SK-N-DZ (cell line): ENCODE measurements around the gene EHF.

Experiments used
- DNase-seq: peaks from one replicate; pipeline ENCODE4 v3.0.0-alpha.2; 2015; ENCODE audit warnings: low spot score

EHF gene

DNA sequence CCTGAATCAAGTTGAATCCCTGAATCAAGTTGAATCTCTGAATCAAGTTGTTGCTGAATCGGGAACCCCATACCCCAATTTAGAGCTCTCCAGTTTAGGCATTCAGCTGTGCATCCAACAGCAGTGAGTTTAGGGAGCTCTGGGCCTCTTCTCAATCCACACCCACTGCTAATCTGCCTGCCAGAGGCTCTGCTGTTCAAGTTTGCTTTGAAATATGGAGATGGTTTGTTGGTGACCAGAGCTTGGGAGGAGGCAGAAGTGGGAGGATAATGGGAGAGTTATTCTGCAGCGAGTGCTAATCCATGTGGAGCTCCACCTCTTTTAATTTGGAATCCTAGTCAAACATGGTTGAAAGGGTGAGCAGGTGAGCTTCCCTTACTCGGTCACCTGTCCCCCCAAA is 22.4 kb downstream of the EHF start:
- DNase-seq, result no peak

DNA sequence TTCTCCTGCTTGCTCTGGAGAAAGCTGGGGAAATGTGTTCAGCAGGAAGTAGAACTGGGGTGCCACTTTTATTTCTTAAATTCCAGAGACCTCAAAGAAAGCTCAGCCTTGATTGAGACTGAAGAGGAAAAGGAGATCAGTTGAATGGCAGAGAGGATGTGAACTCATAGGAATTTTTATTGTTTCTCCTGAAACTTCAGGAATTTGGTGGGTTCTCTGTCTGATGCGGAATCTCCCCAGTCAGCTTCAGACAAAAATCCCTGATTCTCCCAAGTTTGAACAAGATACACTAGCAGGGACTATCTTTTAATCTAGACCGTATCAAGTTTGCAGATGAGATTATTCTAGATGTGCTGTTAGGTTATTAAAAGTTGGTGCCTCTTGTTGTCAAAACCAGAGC is 23.0 kb downstream of the EHF start:
- no peak for DNase-seq

DNA sequence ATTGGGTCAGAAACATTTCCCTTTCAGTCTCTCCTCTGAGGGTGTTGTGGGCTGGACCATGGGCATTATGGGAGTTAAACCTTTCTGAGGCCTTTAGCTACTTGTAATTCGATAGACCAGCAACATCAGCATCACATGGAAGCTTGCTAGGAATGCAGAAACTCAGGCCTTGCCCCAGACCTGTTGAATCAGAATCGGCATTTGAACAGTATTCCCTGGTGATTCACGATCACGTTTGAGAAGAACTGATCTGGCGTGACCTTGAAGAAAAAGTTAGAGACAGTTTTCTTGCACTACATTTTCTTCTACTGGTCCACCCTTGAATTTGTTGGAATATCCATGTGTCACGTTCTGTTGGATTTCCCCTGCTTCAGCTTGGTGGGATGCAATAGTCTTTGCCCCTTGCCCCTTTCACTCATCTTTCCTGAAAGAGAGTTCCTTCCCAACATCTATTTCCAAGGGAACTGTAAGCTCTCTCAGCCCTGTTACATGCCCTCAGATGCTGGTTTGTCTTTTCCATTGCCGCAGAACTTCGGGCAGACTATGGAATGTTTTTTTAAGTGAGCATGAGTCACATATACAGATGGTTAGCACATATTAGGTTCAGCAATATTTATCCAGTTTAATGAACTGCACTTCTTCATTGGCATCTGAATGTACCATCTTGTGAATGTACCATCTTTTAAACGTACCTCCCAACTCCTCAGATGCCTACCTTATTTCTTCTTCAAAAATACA is 23.9 kb downstream of the EHF start:
- DNase-seq, result no peak

- no peak for DNase-seq
Measured at GRCh38 chr11:34646431-34646830, 25.5 kb downstream of the EHF start.

- DNase-seq, result no peak
Measured at GRCh38 chr11:34647131-34647530, 26.2 kb downstream of the EHF start.

DNA sequence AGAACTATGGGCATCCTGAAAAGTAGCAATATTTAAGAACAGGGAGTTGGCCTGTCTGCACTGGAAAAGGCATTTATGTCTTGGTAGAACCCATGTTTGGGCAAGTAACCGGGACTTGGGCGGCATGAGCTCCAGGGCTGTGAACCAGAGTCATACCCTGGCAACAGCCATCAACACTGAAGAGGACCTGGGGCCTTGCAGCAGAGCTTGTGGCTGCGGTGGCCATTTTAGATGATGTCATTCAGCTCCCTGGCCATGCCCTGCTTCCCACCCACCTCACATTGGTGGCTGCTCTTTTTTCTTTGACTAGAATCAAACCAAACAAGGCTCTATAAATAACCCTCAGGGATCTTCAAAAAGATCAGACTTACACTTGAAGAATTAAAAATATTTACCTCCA is 26.6 kb downstream of the EHF start:
- DNase-seq, result no peak

GRCh38 chr11:34648036-34648435 is 27.1 kb downstream of the EHF start:
- DNase-seq, result no peak

- no peak for DNase-seq
Measured at GRCh38 chr11:34649597-34649996, 28.7 kb downstream of the EHF start.

DNA sequence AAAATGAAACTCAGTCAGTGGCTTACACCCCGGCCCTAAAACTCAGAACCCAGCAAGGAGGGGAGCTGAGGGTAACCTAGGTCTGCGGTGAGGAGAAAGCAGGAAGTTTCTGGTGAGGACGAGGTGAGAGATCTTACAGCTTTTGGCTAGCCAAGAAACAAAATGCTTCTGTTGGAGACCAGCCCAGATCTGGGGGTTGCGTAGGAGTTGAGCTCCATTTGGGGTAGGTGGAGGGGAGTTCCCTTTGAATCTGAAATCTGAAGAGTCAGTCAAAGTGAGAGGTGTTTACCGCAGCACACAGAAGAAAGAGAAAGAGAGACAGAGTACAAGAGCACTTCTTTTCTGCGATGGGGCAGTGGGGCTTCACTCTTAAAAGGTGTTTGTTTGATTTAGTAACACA is 29.6 kb downstream of the EHF start:
- DNase-seq, result no peak

- no peak for DNase-seq
Measured at GRCh38 chr11:34651551-34651950, 30.7 kb downstream of the EHF start.

DNA sequence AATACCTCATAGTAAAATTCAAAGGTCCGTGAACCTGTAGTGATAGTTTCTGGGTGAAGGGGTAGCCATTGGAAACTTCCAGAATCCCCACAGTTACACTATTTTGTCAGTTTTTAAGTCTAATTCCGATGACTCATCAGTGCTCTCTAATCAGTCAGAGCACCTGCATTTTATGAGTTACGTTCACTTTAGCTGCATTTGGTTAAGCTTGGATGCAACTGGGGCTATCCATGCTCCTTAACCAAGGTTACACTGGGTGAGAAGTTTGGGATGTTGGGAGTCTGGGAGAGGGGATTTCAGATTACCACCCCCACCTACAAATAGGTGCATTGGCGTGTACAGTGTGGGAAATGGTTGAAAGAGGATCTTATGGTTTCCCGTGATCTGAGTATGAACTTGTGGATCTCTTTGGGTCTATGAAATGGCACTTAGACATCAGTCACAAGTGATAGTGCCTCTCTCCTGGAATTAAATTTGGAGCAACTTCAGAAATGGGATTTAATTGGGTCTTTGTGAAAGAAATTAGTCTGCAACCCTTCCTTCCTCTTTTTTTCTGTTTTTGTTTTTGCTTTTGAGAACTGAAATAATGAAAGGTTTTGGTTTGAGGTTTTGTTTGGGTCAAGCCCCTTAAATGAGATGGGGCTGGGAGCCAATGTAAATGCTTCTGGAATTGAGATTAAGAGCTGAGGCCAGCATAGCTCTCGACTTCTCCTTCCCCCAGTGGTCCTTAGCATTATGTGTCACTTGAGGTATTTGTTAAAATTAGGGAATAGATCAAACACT is 31.5 kb downstream of the EHF start:
- DNase-seq, result no peak

DNA sequence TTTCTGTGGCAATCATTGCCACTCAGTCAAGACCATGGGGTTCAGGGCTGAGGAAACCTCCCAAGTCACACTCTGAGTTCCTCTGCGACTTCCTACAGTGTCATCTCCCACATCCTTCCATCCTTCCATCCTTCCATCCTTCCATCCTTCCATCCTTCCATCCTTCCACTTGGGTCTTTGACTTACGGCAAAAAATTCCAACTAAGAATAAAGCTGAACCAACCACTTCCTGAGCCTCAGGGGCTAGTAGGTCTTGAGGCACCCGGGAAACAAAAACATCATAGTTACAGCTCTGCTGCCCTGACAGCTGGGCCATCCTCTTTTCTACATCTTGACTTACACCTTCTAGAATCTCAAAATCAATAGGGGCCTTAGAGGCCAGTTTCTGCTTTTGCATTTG is 32.1 kb downstream of the EHF start:
- DNase-seq, result no peak

- DNase-seq, result no peak
Measured at GRCh38 chr11:34653851-34654482, 33.1 kb downstream of the EHF start.

DNA sequence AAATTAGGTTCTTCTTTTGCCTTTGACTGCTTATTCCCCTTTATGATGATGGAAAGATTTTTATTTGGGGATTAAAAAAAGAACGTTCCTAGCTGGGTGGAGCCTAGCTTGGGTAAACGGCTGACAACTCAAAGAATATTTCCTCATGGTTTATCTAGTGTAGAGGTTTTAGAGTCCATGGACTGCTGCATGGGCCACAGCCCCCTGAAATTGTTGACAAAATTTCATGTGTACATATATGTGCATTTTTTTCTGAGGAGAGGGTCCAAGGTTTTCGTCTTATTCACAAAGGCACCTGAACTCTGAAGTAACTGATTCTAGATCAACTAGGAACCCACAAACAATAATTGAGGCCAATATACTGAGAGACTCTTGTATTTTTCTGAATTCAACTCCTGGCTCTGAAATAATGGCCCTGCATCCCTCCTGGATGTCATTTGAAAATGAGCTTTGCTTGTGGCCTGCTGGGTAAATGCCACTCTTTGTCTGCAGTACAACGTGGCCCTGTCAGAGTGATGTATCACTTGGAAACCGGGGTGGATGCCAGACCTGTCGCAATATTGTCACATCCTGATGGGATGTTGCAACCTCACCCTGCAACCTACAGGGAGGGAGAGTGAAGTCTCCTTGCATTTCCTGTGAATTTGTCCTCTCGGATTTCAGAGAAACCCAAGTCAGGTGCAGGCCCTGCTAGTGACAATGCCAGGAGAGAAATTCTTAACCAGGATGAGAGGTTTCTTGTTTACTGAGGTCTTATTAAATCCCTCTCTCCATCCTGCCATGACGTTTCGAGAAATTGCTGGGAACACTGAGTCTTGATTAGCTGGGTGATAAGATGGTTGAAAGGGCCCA is 33.8 kb downstream of the EHF start:
- no peak for DNase-seq

- DNase-seq, result no peak
Measured at GRCh38 chr11:34655335-34656008, 34.6 kb downstream of the EHF start.

- no peak for DNase-seq
Measured at GRCh38 chr11:34656062-34656720, 35.3 kb downstream of the EHF start.

DNA sequence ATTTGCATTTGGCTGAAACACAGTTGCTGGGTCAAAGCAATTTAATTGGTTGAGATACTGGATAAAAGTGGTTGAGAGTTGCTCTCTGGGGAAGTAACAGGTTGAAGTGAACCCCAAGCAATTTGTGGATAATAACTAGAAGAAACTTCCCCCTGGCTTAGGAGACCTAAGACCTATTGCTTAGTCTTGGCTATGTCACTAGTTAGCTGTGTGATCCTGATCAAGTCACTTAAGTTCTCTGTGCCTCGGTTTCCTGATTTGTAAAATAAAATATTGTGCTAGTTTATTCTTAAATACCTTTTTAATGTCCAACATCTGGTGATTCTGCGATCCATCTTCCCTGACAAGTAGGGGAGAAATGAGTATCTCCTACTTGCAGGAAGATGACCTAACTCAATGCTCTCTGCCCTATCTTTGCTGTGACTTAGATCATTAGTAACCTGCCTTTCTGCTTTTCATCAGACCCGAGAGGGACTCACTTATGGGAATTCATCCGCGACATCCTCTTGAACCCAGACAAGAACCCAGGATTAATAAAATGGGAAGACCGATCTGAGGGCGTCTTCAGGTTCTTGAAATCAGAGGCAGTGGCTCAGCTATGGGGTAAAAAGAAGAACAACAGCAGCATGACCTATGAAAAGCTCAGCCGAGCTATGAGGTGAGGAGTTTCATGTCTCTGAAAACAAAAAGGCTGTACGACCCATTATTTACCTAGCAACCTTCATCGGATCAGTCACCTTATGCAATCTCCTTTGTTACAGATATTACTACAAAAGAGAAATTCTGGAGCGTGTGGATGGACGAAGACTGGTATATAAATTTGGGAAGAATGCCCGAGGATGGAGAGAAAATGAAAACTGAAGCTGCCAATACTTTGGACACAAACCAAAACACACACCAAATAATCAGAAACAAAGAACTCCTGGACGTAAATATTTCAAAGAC is 37.5 kb downstream of the EHF start:
- DNase-seq, result no peak

- no peak for DNase-seq
Measured at GRCh38 chr11:34659096-34659733, 38.3 kb downstream of the EHF start.
